ENCODE measurements around the gene HBP1.
"Not testable (repeated sequence)": the region's sequence is repeated elsewhere in the genome, so short reads cannot be mapped to it uniquely, and the experiment has no call there.

HBP1 gene

DNA sequence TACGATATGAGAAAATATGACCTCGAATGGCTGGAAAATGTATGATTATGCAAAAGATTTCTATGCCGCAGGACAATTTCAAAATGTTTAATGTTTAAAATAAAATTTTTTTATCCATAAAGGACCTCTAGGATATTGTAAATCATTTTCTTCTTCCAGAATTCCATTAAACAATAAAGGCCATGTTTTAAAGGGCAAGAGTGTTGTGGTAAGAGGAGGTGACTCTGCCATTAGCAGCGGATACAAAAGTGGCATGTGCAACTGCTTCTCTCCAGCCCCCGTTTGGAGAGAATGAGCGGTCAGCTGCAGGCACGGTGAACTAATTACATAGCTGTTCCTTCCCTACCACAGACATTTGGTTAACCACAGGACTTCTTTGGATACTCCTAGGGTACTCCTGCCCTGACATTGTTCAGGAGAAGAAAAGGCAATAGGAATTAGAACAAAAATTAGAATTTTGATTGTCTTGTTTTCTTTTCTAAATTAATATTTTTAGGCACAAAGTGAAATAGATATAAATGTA, 63.8 kb downstream of the HBP1 start:
- no peak for FAIRE-seq

DNA sequence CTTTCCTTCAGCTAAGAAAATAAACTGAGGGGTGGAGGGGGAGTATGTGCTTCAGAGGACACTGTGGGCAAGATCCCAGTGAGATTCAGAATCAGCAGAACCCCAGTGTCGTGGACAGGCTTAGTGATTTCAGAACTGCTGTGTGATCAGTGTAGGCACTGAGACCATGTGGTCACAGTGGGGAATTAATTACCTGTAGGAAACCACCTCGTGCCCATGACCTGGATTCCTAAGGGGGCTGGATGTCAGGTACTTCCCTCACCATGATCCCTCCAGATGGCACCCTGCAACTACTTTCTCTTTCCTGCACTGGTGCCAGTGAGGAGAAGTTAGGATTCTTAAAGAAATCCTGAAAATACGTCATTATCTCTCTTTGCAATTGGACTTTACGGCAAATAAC, 64.4 kb downstream of the HBP1 start:
- FAIRE-seq: no peak

DNA sequence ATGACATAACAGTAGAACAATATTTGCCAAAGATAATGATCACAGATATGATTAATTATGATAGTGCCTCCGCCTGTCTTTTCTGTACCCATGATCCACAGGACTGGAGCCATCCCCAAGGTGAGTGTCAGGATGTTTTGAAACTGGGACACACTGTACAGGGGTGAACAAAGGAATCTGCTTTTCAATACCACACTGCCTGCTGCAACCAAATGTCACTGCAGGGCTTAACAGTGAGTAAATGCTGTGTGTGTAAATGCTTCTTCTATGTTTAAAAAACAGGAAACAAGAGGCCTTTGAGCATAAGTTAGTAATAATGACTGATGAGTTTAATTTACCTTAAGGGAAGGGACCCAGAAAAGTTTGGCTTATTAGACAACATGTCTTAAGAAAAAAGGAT, 65.2 kb downstream of the HBP1 start:
- no peak for FAIRE-seq

DNA sequence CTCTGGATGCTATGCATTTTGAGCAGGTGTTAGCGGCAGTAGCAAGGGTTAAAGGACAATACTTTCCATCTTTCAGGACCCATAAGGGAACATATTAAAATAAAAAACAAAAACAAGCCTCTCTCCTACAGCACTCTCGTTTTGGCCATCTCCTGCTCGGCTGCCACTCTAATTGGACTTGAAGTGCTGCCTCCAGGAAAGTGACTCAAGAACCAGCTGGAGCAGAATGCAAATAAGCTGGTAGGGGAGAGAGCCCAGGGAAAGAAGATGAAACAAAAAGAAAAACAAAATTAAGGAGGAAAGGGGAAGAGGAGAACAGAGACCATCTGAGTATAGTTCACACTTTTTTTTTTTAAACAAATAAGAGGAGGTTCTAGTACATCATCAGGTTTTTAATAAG, 65.6 kb downstream of the HBP1 start:
- FAIRE-seq: no peak

DNA sequence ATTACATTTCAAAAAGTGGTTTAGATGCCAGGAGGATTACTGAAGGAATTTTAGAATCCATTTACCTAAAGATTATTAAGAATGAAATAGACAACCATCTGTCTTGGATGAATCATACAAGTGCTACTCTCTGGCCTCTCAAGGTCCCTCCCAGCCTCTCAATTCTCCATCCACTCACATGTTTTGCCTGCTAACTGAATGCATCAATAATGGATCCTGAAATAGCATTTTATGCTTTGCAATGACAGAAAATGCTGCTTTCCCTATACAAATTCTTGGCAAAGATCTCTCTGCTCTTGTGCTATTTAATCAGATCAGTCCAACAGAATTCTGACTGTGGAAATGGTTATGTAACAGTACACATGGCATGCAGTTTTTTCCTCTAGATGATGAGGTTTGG, 68.1 kb downstream of the HBP1 start:
- no peak for FAIRE-seq

DNA sequence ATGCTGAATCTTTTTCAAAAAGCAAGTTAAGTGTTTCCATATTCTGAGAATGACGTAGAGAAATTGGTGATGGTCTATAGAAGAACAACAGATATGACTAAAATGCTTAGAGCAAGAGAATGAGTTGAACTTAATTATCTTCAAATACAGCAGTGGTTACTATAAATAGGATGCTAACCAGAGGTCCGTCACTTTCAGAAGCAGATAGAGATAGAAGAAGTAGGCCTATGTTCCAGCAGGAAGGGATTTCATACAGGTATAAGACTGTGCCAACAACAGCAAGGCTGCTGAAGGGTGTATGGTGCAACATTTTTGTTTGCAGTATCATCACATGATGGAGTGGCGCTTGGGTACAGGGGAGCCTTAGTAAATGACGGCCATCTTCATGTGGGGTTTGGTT, 68.6 kb downstream of the HBP1 start:
- no peak for FAIRE-seq

DNA sequence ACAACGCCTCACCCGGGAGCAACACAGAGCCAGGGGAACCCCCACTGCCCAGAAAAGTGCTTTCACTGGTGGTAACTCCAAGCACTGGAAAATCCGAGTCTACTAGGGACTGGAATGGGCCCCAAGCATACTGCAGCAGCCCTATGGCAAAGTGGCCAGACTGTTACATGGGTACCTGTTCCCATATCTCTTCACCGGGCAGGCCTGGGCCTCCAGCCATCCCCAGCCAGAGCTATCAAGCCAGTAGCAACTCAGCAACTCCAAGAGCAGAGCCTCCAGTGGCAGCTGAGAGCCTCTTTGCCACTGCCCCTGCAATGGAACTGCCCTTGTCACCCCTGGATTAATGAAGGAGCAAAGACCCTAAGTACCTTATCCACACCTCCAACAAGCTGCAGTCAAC, 73.5 kb downstream of the HBP1 start:
- FAIRE-seq: no peak

DNA sequence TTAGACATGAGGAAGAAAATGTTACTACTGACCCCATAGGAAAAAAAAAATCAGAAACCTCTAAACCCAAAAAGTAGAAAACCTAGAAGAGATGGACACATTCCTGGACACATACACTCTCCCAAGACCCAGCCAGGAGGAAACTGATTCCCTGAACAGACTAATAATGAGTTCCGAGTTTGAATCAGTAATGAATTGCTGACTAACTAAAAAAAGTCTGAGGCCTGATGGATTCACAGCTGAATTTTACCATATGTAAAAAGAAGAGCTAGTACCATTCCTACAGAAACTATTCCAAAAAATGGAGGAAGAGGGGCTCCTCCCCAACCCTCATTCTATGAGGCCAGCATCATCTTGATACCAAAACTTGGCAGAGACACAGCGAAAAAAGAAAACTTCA, 75.8 kb downstream of the HBP1 start:
- no peak for FAIRE-seq

DNA sequence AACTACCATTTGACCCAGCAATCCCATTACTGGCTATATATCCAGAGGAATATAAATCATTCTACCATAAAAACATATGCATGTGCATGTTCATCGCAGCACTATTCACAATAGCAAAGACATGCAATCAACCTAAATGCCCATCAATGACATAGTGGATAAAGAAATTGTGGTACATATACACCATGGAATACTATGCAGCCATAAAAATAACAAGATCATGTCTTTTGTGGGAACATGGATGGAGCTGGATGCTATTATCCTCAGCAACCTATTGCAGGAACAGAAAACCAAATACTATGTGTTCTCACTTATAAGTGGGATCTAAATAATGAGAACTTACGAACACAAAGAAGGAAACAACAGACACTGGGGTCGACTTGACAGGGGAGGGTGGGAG, 78.0 kb downstream of the HBP1 start:
- FAIRE-seq: not testable (repeated sequence)

DNA sequence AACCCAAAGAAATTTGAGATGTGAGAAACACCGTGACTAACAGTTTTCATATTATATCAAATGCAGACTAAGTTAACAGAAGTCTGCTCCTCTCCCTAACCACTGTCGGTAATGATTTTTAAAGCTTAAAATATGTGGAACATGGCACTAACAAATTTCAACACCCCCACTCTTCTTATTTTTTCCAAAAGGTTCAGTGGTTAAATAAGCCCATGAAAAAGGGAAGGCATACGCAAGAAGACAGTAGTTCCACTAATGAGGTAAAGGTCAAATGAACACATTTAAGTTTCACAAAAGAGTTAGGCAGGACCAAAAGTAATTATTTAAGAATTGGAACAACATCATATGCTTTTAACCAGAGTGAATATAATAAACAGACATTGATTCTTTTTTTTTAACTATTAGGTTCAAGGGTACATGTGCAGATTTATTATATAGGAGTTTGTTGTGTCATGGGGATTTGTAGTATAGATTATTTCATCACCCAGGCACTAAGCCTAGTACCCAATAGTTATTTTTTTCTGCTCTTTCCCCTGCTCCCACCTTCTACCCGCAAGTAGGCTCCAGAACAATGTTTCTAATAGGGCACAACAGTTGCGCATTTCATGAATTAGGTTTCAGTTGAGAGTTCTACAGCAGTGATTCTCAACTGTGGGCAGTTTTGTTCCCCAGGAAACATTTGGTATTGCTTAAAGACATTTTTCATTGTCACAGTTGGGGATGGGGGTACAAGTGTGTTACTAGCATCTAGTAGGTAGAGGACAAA, 79.9 kb downstream of the HBP1 start:
- FAIRE-seq: no peak

DNA sequence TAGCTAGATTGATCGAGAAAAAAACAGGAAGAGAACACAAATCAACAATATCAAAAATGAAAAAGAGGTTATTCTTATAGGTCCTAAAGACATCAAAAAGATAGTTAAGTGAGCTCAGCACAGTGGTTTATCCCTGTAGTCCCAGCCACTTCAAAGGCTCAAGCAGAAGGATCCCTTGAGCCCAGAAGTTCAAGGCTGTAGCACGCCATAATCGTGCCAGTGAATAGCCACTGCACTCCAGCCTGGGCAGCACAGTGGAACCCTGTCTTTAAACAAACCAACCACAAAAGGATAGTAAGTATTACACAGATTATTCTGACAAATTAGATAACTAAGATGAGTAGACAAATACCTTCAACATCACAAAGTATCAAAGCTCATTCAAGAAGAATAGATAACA, 83.2 kb downstream of the HBP1 start:
- no peak for FAIRE-seq
